ENCODE data around the gene INPP4A.
A peak's percentile ranks its signal among the peaks of the same experiment; 100 is the strongest.

INPP4A gene

DNA sequence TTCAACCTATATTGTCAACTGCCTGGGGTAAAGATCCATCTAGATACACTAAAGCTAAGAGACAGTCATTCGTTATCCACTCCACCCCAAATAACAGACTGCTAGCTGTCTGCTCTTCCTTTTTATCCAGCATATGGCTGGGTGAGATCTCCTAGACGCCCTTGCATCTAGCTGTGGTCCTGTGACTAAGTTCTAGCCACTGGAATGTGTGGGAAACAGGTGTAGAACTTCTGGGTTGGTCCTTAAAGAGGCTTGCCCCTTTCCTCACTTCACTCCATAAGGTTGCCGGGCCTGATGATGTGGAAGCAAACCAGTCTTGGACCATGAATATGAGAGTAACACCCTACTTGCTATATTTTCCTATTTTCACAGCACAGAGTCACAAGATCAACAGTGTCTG is 160.4 kb downstream of the INPP4A start:
- TF ChIP-seq, protein P1, sequence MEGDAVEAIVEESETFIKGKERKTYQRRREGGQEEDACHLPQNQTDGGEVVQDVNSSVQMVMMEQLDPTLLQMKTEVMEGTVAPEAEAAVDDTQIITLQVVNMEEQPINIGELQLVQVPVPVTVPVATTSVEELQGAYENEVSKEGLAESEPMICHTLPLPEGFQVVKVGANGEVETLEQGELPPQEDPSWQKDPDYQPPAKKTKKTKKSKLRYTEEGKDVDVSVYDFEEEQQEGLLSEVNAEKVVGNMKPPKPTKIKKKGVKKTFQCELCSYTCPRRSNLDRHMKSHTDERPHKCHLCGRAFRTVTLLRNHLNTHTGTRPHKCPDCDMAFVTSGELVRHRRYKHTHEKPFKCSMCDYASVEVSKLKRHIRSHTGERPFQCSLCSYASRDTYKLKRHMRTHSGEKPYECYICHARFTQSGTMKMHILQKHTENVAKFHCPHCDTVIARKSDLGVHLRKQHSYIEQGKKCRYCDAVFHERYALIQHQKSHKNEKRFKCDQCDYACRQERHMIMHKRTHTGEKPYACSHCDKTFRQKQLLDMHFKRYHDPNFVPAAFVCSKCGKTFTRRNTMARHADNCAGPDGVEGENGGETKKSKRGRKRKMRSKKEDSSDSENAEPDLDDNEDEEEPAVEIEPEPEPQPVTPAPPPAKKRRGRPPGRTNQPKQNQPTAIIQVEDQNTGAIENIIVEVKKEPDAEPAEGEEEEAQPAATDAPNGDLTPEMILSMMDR (IDR thresholded peaks at IDR 0.05; ENCODE audit: borderline replicate concordance, control extremely low read depth, extremely low read depth, insufficient read depth, missing control alignments): no peak
- in situ Hi-C loops (cut with MboI; ENCODE audit: low sequenced_read_pairs, unreplicated experiment): loop anchor here (10.0 kb wide), 1 partner anchor 200 kb away; no protein-coding TSS in a partner anchor
- DNase-seq (ENCODE audit: low spot score): no peak

DNA sequence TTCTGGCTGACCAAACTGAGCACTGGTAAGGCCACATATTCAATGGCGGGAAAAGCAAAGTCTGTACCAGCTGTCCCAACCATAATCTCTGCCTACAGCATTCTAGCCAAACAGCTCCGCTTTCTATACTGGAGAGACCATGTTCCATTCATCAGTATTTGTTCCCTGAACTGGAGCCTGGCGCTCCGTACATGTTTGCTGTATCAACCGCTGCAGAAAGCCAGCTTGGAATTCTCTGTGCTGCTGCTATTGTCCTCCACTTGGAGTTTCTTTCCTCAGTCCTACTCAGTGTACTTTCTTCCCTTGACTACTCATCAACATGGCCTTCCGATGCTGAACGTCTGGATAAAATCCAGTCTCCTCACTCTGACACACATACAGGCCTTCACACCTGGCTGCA is 161.8 kb downstream of the INPP4A start:
- TF ChIP-seq, protein P1 (IDR thresholded peaks at IDR 0.05; ENCODE audit: borderline replicate concordance, control extremely low read depth, extremely low read depth, insufficient read depth, missing control alignments): no peak
- no peak for DNase-seq (ENCODE audit: low spot score)
- in situ Hi-C loops (cut with MboI; ENCODE audit: low sequenced_read_pairs, unreplicated experiment): loop anchor here (10.0 kb wide), 1 partner anchor 202 kb away; no protein-coding TSS in a partner anchor

DNA sequence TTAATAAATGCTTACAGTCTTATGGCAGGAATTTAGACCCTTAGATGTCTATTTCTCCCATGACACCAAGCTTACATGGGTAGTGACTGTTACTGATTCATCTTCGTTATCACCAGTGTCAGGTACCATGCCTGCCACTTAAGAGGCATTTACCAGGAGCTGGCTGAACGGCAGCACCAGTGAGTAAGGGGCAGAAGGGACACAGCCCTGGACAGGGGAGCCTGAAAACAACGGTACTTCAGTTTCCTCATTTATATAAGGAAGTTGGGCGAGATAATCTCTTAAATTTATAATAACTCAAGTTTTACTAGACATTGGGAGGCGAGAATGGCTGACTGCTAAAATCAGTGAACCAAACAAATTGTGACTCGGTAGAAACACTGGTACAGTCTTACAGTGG is 162.4 kb downstream of the INPP4A start:
- in situ Hi-C loops (cut with MboI; ENCODE audit: low sequenced_read_pairs, unreplicated experiment): loop anchor here (10.0 kb wide), 1 partner anchor 202 kb away; no protein-coding TSS in a partner anchor
- no peak for DNase-seq (ENCODE audit: low spot score)
- TF ChIP-seq, protein P1 (IDR thresholded peaks at IDR 0.05; ENCODE audit: borderline replicate concordance, control extremely low read depth, extremely low read depth, insufficient read depth, missing control alignments): no peak

DNA sequence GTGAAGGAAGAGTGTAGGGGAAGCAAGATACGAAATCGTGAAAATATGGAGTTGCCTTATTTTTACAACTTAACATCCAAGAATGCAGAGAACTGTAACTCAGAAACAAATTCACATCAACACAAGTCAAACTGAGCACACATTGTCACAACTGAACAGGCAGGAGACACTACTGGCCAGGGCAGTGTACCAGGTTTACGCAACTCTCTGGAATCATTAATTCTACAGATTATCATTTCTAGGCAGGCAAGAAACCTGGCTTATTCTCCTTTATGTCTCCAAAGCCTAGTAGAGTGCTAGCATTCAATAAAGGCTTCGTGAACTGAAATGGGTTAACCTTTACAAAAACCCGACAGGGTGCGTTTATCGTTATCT is 163.1 kb downstream of the INPP4A start:
- in situ Hi-C loops (cut with MboI; ENCODE audit: low sequenced_read_pairs, unreplicated experiment): loop anchor here (10.0 kb wide), 1 partner anchor 203 kb away; no protein-coding TSS in a partner anchor
- no peak for DNase-seq (ENCODE audit: low spot score)
- TF ChIP-seq, protein P1 (IDR thresholded peaks at IDR 0.05; ENCODE audit: borderline replicate concordance, control extremely low read depth, extremely low read depth, insufficient read depth, missing control alignments): no peak

DNA sequence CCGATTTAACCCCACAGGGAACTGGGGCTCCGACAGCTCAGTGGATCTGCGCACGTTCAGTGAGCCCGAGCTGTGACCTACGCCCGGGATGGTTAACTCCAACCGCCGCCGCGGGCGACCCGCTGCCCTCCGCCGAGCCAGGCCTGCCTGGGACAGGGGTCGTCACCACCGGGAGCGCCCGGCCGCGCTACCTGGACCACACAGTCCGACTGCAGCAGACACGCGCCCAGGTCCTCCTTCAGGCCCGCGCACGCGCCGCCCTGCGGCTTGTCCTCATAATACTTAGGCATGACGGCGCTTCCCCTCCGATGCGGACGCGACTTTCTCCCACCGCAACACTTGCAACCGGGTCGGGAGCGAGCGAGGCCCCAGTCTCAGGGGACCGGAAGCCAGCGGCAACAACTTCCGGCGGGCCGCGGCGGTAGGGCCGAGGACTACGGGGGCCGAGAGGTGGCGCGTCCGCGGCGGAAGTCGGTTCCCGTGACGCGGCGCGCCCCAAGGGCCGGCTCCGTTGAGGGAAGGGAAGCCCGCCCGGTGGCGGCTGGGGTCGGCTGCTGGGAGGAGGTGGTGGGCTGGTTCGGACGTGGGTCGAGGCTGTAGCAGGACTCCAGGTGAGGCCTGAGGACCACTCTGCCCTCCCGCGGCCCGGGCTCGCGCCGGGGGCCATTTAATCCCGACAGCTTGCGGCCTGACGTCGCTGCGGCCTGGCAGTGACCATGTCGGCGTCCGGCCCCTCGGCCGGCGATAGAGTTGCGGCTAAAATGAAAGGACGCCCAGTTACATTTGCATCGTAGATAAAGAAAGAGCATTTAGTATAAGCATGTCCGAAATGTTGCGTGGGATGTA is 163.7 kb downstream of the INPP4A start, which contains the start of the genes COA5 and UNC50:
COA5 (minus strand) TSS at position 397 of the 846 bp plus-strand sequence; CDS start at position 290, 107 bp downstream.
UNC50 (plus strand) TSS at position 474 of the 846 bp plus-strand sequence. CDS start 1,171 bp downstream, outside the sequence.
- in situ Hi-C loops (cut with MboI; ENCODE audit: low sequenced_read_pairs, unreplicated experiment): loop anchor here (10.0 kb wide), 1 partner anchor 204 kb away; no protein-coding TSS in a partner anchor
- DNase-seq (ENCODE audit: low spot score): peak; percentile 98
- TF ChIP-seq, protein P1 (IDR thresholded peaks at IDR 0.05; ENCODE audit: borderline replicate concordance, control extremely low read depth, extremely low read depth, insufficient read depth, missing control alignments): peak; percentile 22

DNA sequence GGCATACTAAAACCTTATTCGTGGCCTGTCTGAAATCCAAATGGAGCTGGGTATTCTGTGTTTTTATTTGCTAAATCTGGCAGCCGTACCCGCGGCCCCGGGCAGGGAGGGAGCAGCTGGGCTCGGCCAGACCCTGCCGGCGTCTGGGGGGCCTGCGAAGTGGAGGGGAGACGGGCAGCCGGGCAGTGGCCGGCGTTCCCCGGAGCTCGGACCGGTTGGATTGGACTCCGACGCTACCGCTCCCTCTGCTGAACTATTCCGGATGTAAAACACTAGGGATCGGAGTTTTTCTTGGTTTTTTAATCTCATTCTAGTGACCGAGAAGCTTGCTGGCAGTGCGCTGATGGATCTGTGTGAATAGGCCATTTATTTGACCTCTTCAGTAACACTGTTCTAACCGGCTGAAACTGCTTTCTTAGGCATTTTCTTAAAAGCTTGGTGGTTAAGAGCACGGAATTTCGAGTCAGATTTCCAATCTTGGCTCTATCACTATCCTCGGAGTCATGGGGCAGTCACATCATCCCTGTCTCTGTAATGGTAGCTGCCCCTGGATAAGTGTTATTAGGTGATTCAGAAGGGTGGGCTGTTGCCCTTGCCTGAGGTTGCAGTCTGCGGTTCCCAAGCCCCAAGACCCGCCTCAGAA is 164.4 kb downstream of the INPP4A start:
- DNase-seq (ENCODE audit: low spot score): no peak

More for the DNA sequence above, 164.4 kb downstream of the INPP4A start:
- TF ChIP-seq, protein P1 (IDR thresholded peaks at IDR 0.05; ENCODE audit: borderline replicate concordance, control extremely low read depth, extremely low read depth, insufficient read depth, missing control alignments): no peak
- in situ Hi-C loops (cut with MboI; ENCODE audit: low sequenced_read_pairs, unreplicated experiment): loop anchor here (10.0 kb wide), 1 partner anchor 204 kb away; no protein-coding TSS in a partner anchor
